Naive B cell (primary cell): ENCODE measurements around the gene MED27. TPM values are rescaled to one million over a fixed set of nuclear protein-coding genes. Genes with fewer than 3 reads are reported as not detected.

Experiments used
- ATAC-seq, 2 donors: fragments of 150-1000 bp; cut with Tn5 transposase; 2 replicates each; pipeline ENCODE4 v1.10.0; 2021; ENCODE audit warnings: low read depth in 2 of 2, mild to moderate bottlenecking in 2 of 2, moderate library complexity in 2 of 2
- DNase-seq: peaks from one replicate; pipeline ENCODE4 v3.0.0; 2022
- H3K27ac Mint-ChIP-seq, 6 donors: one replicate each; pipeline ENCODE4 v1.8.0; 2020 to 2022; ENCODE audit warnings: mild to moderate bottlenecking in 6 of 6, mixed read lengths in 6 of 6, moderate library complexity in 5 of 6, inconsistent platforms in 2 of 6
- H3K27me3 Mint-ChIP-seq, 3 donors: one replicate each; pipeline ENCODE4 v1.8.0; 2021 to 2022; ENCODE audit warnings: mixed read lengths in 3 of 3, mild to moderate bottlenecking in 1 of 3
- H3K36me3 Mint-ChIP-seq, 2 donors: one replicate each; pipeline ENCODE4 v1.8.0; 2020 to 2022; ENCODE audit warnings: mixed read lengths in 2 of 2, inconsistent platforms in 1 of 2, mild to moderate bottlenecking in 1 of 2
- H3K4me1 Mint-ChIP-seq, 3 donors: one replicate each; pipeline ENCODE4 v1.8.0; 2020 to 2022; ENCODE audit warnings: mixed read lengths in 3 of 3, inconsistent platforms in 1 of 3, mild to moderate bottlenecking in 1 of 3, moderate library complexity in 1 of 3
- H3K4me3 Mint-ChIP-seq, 8 donors: one replicate each; pipeline ENCODE4 v1.8.0; 2020 to 2022; ENCODE audit warnings: mild to moderate bottlenecking in 8 of 8, mixed read lengths in 8 of 8, moderate library complexity in 8 of 8, inconsistent platforms in 2 of 8
- H3K9me3 Mint-ChIP-seq, 7 donors: one replicate each; pipeline ENCODE4 v1.8.0; 2020 to 2022; ENCODE audit warnings: mixed read lengths in 7 of 7, mild to moderate bottlenecking in 5 of 7, inconsistent platforms in 2 of 7, moderate library complexity in 1 of 7
- polyA plus RNA-seq, 6 donors: library from polyadenylated mRNA; unstranded; fragments of 300-500 nt; fragmentation: Illumina TruSeq; gene quantifications; one replicate each; pipeline ENCODE4 v1.2.3, GENCODE V29; 2021; ENCODE audit warnings: low read depth in 6 of 6

Gene MED27
- polyA plus RNA-seq, 6 donors from 2014 or later = 33.1 to 76.9 (median 40.5) TPM

DNA sequence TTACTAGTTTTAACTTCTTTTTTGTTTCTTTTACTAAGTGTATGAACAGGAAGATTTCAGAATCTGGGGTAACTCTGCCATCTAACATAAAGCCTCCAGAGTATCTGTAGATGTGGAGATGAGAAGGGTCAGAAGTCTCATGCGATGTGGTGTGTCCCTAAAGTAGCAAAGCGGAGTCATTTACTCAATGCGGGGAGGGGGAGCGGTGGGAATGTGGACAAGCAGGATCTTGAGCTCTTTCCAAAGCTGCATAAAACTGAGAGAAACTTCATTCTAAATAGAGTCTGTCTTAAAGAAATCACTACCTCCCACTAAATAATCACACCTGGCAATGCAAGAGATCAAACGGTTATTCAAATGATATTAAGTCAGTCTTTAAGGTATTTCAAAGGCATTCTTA is 92.4 kb downstream of the MED27 start:
- peaks cover 0 to 4% of the 10 kb centered on the region in 2 donors for H3K36me3 Mint-ChIP-seq
- H3K4me3 Mint-ChIP-seq = no peak overlapping the region
- no peak overlapping the region for H3K27ac Mint-ChIP-seq
- DNase-seq (no peak), ATAC-seq (no peak)
- H3K27me3 Mint-ChIP-seq = no peaks in the 10 kb centered on the region
- H3K4me1 Mint-ChIP-seq = peaks cover 3 to 11% (median 5%) of the 10 kb centered on the region in 3 donors
- H3K9me3 Mint-ChIP-seq = no peaks in the 10 kb centered on the region

GRCh38 chr9:131986576-131986975 is 93.1 kb downstream of the MED27 start:
- no peak for DNase-seq
- Mint-ChIP-seq H3K4me1 (peaks cover 3 to 11% (median 5%) of the 10 kb centered on the region in 3 donors), H3K27ac (no peak overlapping the region), H3K27me3 (no peaks in the 10 kb centered on the region), H3K4me3 (no peak overlapping the region), H3K36me3 (peaks cover 0 to 4% of the 10 kb centered on the region in 2 donors), H3K9me3 (no peaks in the 10 kb centered on the region)
- ATAC-seq = no peak

DNA sequence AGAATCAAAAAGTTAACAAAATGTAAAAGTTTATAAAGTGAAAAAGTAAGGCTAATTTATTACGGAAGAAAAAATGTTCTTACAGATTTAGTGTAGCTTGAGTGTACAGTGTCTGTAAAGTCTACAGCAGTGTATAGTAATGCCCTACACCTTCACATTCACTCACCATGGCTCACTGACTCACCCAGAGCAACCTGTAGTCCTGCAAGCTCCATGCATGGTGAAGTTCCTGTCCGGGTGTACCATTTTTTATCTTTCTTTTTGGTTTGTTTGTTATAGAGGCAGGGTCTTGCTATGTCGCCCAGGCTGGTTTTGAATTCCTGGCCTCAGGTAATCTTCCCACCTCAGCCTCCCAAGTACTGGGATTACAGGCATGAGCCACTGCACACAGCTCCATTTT is 93.6 kb downstream of the MED27 start:
- no peaks in the 10 kb centered on the region for H3K27me3 Mint-ChIP-seq
- H3K4me1 Mint-ChIP-seq = peaks cover 3 to 11% (median 5%) of the 10 kb centered on the region in 3 donors
- H3K9me3 Mint-ChIP-seq = no peaks in the 10 kb centered on the region
- ATAC-seq (no peak), DNase-seq (no peak)
- no peak overlapping the region for H3K4me3 Mint-ChIP-seq
- peaks cover 0 to 4% of the 10 kb centered on the region in 2 donors for H3K36me3 Mint-ChIP-seq
- no peak overlapping the region for H3K27ac Mint-ChIP-seq

GRCh38 chr9:131984564-131984963 is 95.1 kb downstream of the MED27 start:
- H3K27ac Mint-ChIP-seq = peak overlapping the region in 1 of 6 donors; percentile 40
- no peaks in the 10 kb centered on the region for H3K9me3 Mint-ChIP-seq
- H3K4me1 Mint-ChIP-seq = peaks cover 3 to 11% (median 7%) of the 10 kb centered on the region in 3 donors
- H3K36me3 Mint-ChIP-seq = peaks cover 0 to 4% of the 10 kb centered on the region in 2 donors
- DNase-seq (no peak), ATAC-seq (no peak)
- H3K27me3 Mint-ChIP-seq = no peaks in the 10 kb centered on the region
- H3K4me3 Mint-ChIP-seq = no peak overlapping the region

GRCh38 chr9:131982671-131983239 is 96.9 kb downstream of the MED27 start:
- DNase-seq = no peak
- ATAC-seq = no peak
- H3K27ac Mint-ChIP-seq = no peak overlapping the region
- H3K36me3 Mint-ChIP-seq = peaks cover 0 to 8% of the 10 kb centered on the region in 2 donors
- no peak overlapping the region for H3K4me3 Mint-ChIP-seq
- peaks cover 17 to 25% (median 18%) of the 10 kb centered on the region in 3 donors for H3K4me1 Mint-ChIP-seq
- no peaks in the 10 kb centered on the region for H3K27me3 Mint-ChIP-seq
- H3K9me3 Mint-ChIP-seq = no peaks in the 10 kb centered on the region

- peaks cover 0 to 6% of the 10 kb centered on the region in 2 donors for H3K36me3 Mint-ChIP-seq
- no peak for ATAC-seq
- no peaks in the 10 kb centered on the region for H3K27me3 Mint-ChIP-seq
- H3K9me3 Mint-ChIP-seq = no peaks in the 10 kb centered on the region
- DNase-seq = no peak
- no peak overlapping the region for H3K4me3 Mint-ChIP-seq
- no peak overlapping the region for H3K27ac Mint-ChIP-seq
- peaks cover 23 to 32% (median 24%) of the 10 kb centered on the region in 3 donors for H3K4me1 Mint-ChIP-seq
Measured at GRCh38 chr9:131982102-131982501, 97.6 kb downstream of the MED27 start.

- peaks cover 0 to 5% of the 10 kb centered on the region in 2 donors for H3K36me3 Mint-ChIP-seq
- H3K27ac Mint-ChIP-seq = no peak overlapping the region
- no peak overlapping the region for H3K4me3 Mint-ChIP-seq
- DNase-seq (no peak), ATAC-seq (no peak)
- H3K4me1 Mint-ChIP-seq = peaks cover 31 to 40% (median 32%) of the 10 kb centered on the region in 3 donors
- no peaks in the 10 kb centered on the region for H3K9me3 Mint-ChIP-seq
- no peaks in the 10 kb centered on the region for H3K27me3 Mint-ChIP-seq
Measured at GRCh38 chr9:131981116-131981776, 98.4 kb downstream of the MED27 start.

DNA sequence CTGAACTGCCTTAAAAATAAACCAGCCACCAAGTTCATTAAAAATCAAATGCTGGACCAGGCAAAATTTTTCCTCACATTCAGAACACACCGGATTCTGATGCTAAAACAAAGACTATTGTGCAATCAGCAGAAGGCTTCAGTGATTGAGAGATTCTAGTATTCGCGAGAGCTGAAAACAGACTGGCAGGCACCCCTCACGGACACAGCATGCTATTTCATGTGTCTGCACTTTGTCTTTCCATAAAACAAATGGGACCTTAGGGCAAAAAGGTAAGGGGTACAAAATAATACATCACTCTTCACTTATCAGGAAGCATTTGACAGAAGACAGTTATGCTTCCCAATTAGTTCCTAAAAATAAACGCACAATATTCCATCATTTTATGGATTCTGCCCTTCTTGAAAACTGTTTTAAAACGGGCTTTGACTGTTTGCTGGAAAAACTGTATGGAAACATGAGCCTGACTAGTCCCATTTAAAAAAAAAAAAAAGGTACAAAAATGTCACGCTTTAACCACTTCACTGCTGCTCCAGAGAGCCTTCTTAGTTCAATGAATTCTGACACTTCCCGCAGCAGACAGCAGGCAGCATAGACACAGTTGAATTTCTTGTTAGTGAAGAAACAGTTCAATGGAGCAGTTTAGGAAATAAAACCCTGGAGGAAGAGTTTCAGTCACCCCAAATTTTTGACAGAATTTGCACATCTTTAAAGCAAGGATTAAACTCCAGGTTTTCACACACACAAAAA is 99.2 kb downstream of the MED27 start:
- H3K9me3 Mint-ChIP-seq = no peaks in the 10 kb centered on the region
- H3K27me3 Mint-ChIP-seq = no peaks in the 10 kb centered on the region
- DNase-seq (no peak), ATAC-seq (no peak)
- peaks cover 31 to 40% (median 32%) of the 10 kb centered on the region in 3 donors for H3K4me1 Mint-ChIP-seq
- H3K4me3 Mint-ChIP-seq = no peak overlapping the region
- no peak overlapping the region for H3K27ac Mint-ChIP-seq
- H3K36me3 Mint-ChIP-seq = peaks cover 0 to 5% of the 10 kb centered on the region in 2 donors

GRCh38 chr9:131977109-131977838 is 102.4 kb downstream of the MED27 start:
- peak; percentile 2 for DNase-seq
- Mint-ChIP-seq H3K4me1 (peaks cover 28 to 29% (median 29%) of the 10 kb centered on the region in 3 donors), H3K27ac (peak overlapping the region in 4 of 6 donors; percentile 31 to 86 (median 75)), H3K36me3 (peaks cover 0 to 14% of the 10 kb centered on the region in 2 donors), H3K27me3 (no peaks in the 10 kb centered on the region), H3K9me3 (peaks cover 0 to 4% (median 2%) of the 10 kb centered on the region in 7 donors), H3K4me3 (peak overlapping the region in 2 of 8 donors; percentile 43 to 52)
- peak; percentile 71 to 85 for ATAC-seq

- ATAC-seq = no peak
- Mint-ChIP-seq H3K27me3 (no peaks in the 10 kb centered on the region), H3K36me3 (peaks cover under 1 to 14% of the 10 kb centered on the region in 2 donors), H3K9me3 (peaks cover 0 to 4% (median 2%) of the 10 kb centered on the region in 7 donors), H3K27ac (peak overlapping the region in 4 of 6 donors; percentile 30 to 86 (median 36)), H3K4me3 (peak overlapping the region in 2 of 8 donors; percentile 43 to 52), H3K4me1 (peaks cover 28 to 29% (median 29%) of the 10 kb centered on the region in 3 donors)
- no peak for DNase-seq
Measured at GRCh38 chr9:131976157-131977108, 103.2 kb downstream of the MED27 start.

GRCh38 chr9:131972889-131973288 is 106.8 kb downstream of the MED27 start:
- ATAC-seq (no peak), DNase-seq (no peak)
- peaks cover 10 to 12% of the 10 kb centered on the region in 2 donors for H3K36me3 Mint-ChIP-seq
- H3K4me1 Mint-ChIP-seq = peaks cover 16% of the 10 kb centered on the region in 3 donors
- no peaks in the 10 kb centered on the region for H3K27me3 Mint-ChIP-seq
- H3K27ac Mint-ChIP-seq = no peak overlapping the region
- peaks cover 0 to 4% (median 2%) of the 10 kb centered on the region in 7 donors for H3K9me3 Mint-ChIP-seq
- no peak overlapping the region for H3K4me3 Mint-ChIP-seq

- Mint-ChIP-seq H3K4me3 (no peak overlapping the region), H3K27ac (no peak overlapping the region), H3K9me3 (peaks cover 0 to 4% (median 2%) of the 10 kb centered on the region in 7 donors), H3K36me3 (peaks cover 10% of the 10 kb centered on the region in 2 donors), H3K4me1 (peaks cover 3 to 5% (median 3%) of the 10 kb centered on the region in 3 donors), H3K27me3 (no peaks in the 10 kb centered on the region)
- DNase-seq (no peak), ATAC-seq (no peak)
Measured at GRCh38 chr9:131971482-131972074, 108.1 kb downstream of the MED27 start.
